ENCODE results near the gene EGFL7. TPM values are rescaled to one million over a fixed set of nuclear protein-coding genes. Genes with fewer than 3 reads are reported as not detected.
A peak's percentile ranks its signal among the peaks of the same experiment; 100 is the strongest.
"Not testable (repeated sequence)": the region's sequence is repeated elsewhere in the genome, so short reads cannot be mapped to it uniquely, and the experiment has no call there.

The EGFL7 gene
- total RNA-seq, 1 donor from 2014 or later = 16.3 TPM

DNA sequence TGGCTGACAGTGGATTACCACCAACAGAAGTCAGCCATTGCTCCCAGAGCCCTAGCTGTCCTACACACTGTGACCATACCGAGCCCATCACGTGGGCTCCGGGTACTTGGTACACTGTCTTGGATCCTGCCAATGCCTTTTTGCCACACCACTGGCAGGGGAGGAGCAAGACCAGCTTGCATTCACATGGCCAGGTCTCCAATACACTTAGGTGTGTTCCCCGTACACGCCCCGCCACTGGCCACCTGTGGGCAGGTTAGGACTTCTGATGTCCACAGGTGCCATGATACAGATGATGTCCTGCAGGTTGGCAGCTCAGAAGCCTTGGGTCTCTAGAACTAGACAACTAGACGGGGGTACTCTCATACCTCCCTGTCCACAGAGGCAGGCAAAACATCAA, 44.3 kb downstream of the EGFL7 start:
- DNase-seq (ENCODE audit: low spot score, unreplicated experiment) = no peak
- Mint-ChIP-seq H3K27ac (no peak overlapping the region), H3K4me3 (ENCODE audit: low read depth) (no peak overlapping the region), H3K9me3 (ENCODE audit: low read depth) (no peaks in the 10 kb centered on the region), H3K36me3 (ENCODE audit: insufficient read depth) (no peaks in the 10 kb centered on the region), H3K27me3 (peaks cover 15% of the 10 kb centered on the region), H3K4me1 (ENCODE audit: low read depth) (peaks cover 1% of the 10 kb centered on the region)
- no peak for TF ChIP-seq CTCF (IDR thresholded peaks at IDR 0.05; ENCODE audit: unreplicated experiment)

DNA sequence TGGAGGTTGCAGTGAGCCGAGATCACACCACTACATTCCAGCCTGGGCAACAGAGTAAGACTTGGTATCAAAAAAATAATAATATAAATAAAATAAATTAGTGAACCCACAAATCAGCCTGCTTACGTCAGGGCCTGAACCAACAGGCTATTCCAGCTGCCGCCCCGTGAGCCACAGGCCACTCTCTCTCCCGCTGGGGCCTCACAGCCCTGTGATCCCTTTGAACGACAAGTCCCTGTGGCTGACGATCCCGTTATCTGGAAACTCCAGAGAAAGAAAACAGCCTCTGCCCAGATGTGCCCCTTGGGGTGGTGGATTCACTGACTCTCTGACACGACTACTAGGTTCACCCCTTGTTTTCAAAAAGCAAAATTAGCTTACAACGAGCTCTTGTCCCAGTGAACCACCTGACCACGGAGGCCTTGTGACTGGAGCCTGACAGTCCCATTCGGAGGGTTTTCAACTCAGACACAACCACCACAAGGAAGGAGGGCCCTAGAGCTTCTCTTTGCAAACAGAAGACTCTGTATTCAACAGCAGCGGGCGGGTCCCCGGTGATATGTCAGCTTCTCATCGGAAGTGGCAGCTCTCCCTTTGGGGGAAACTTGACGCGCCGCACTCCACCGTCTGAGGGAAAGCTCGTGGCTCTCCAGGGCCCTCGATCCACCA, 45.3 kb downstream of the EGFL7 start:
- TF ChIP-seq CTCF (IDR thresholded peaks at IDR 0.05; ENCODE audit: unreplicated experiment) = no peak
- H3K27me3 Mint-ChIP-seq = peaks cover 15% of the 10 kb centered on the region
- DNase-seq (ENCODE audit: low spot score, unreplicated experiment) = no peak
- H3K9me3 Mint-ChIP-seq (ENCODE audit: low read depth) = no peaks in the 10 kb centered on the region
- H3K27ac Mint-ChIP-seq = no peak overlapping the region
- H3K4me3 Mint-ChIP-seq (ENCODE audit: low read depth) = no peak overlapping the region
- H3K36me3 Mint-ChIP-seq (ENCODE audit: insufficient read depth) = no peaks in the 10 kb centered on the region
- peaks cover 1% of the 10 kb centered on the region for H3K4me1 Mint-ChIP-seq (ENCODE audit: low read depth)

- Mint-ChIP-seq H3K27me3 (peaks cover 15% of the 10 kb centered on the region), H3K27ac (no peak overlapping the region), H3K4me1 (ENCODE audit: low read depth) (peaks cover 4% of the 10 kb centered on the region), H3K9me3 (ENCODE audit: low read depth) (no peaks in the 10 kb centered on the region), H3K4me3 (ENCODE audit: low read depth) (no peak overlapping the region), H3K36me3 (ENCODE audit: insufficient read depth) (no peaks in the 10 kb centered on the region)
- TF ChIP-seq CTCF (IDR thresholded peaks at IDR 0.05; ENCODE audit: unreplicated experiment) = no peak
- DNase-seq (ENCODE audit: low spot score, unreplicated experiment) = no peak
These were observed 46.9 kb downstream of the EGFL7 start for GRCh38 chr9:136709454-136710109.

DNA sequence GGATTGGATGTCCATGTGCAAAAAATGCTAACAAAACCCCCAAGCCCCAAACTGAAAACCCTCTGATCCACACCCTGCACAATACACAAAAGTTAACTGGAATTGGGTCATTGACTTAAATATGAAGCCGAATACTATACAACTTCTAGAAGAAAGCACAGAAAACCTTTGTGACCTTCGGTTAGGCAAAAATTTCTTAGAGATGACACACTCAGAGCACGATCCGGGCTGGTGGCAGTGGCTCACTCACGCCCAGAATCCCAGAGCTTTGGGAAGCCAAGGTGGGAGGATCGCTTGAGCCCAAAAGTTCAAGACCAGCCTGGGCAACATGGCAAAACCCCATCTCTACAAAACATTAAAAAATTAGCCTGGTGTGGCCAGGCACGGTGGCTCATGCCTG, 47.8 kb downstream of the EGFL7 start:
- Mint-ChIP-seq H3K4me3 (ENCODE audit: low read depth) (peak overlapping the region; percentile 71), H3K27me3 (peaks cover 15% of the 10 kb centered on the region), H3K4me1 (ENCODE audit: low read depth) (peaks cover 4% of the 10 kb centered on the region), H3K36me3 (ENCODE audit: insufficient read depth) (no peaks in the 10 kb centered on the region), H3K27ac (no peak overlapping the region), H3K9me3 (ENCODE audit: low read depth) (no peaks in the 10 kb centered on the region)
- no peak for DNase-seq (ENCODE audit: low spot score, unreplicated experiment)
- TF ChIP-seq CTCF (IDR thresholded peaks at IDR 0.05; ENCODE audit: unreplicated experiment) = no peak

DNA sequence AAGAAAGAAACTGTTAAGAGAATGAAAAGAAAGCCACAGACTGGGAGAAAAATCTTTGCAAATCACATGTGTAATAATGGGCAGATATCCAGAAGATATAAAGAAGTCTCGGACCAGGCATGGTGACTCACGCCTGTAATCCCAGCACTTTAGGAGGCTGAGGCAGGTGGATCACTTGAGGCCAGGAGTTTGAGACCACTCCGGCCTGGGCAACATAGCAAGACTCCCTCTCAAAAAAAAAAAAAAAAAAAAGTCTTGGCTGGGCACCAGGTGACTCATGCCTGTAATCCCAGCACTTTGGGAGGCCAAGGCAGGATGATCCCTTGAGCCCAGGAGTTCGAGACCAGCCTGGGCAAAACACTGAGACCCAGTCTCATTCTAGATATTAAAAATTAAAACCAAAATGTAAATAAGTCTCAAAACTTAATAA, 48.5 kb downstream of the EGFL7 start:
- not testable (repeated sequence) for H3K9me3 Mint-ChIP-seq (ENCODE audit: low read depth); DNase-seq (ENCODE audit: low spot score, unreplicated experiment); H3K4me1 Mint-ChIP-seq (ENCODE audit: low read depth); H3K36me3 Mint-ChIP-seq (ENCODE audit: insufficient read depth); H3K27ac Mint-ChIP-seq
- Mint-ChIP-seq H3K27me3 (peaks cover 10% of the 10 kb centered on the region), H3K4me3 (ENCODE audit: low read depth) (peak overlapping the region; percentile 71)
